ENCODE measurements around the gene TMEM255B.
"Not testable (repeated sequence)": the region's sequence is repeated elsewhere in the genome, so short reads cannot be mapped to it uniquely, and the experiment has no call there.

TMEM255B gene

GRCh38 chr13:113735194-113735593 is 23.8 kb upstream of the TMEM255B start:
- no peak for DNase-seq

- DNase-seq = no peak
Observed at GRCh38 chr13:113735750-113736149, 23.3 kb upstream of the TMEM255B start.

- no peak for DNase-seq
Observed at GRCh38 chr13:113736258-113736731, 22.7 kb upstream of the TMEM255B start.

GRCh38 chr13:113737803-113738202 is 21.2 kb upstream of the TMEM255B start:
- no peak for DNase-seq

- no peak for DNase-seq
Observed at GRCh38 chr13:113739527-113740285, 19.3 kb upstream of the TMEM255B start.

GRCh38 chr13:113740286-113740556 is 18.8 kb upstream of the TMEM255B start:
- DNase-seq = no peak

- no peak for DNase-seq
Observed at GRCh38 chr13:113740661-113741060, 18.4 kb upstream of the TMEM255B start.

GRCh38 chr13:113741191-113741668 is 17.8 kb upstream of the TMEM255B start:
- peak; percentile 57 for DNase-seq

- peak; percentile 83 for DNase-seq
Observed at GRCh38 chr13:113742000-113742441, 17.0 kb upstream of the TMEM255B start.

GRCh38 chr13:113742445-113743120 is 16.4 kb upstream of the TMEM255B start:
- DNase-seq = no peak

GRCh38 chr13:113743366-113744195 is 15.4 kb upstream of the TMEM255B start:
- DNase-seq = no peak

GRCh38 chr13:113744197-113745000 is 14.6 kb upstream of the TMEM255B start:
- no peak for DNase-seq

GRCh38 chr13:113745059-113745458 is 14.0 kb upstream of the TMEM255B start:
- DNase-seq = no peak

- DNase-seq = not testable (repeated sequence)
Observed at GRCh38 chr13:113745500-113746142, 13.4 kb upstream of the TMEM255B start.

GRCh38 chr13:113746143-113746525 is 12.9 kb upstream of the TMEM255B start:
- DNase-seq = no peak

- DNase-seq = no peak
Observed at GRCh38 chr13:113746671-113747070, 12.4 kb upstream of the TMEM255B start.

GRCh38 chr13:113747291-113747833 is 11.7 kb upstream of the TMEM255B start:
- DNase-seq = no peak

- DNase-seq = no peak
Observed at GRCh38 chr13:113748101-113748861, 10.7 kb upstream of the TMEM255B start.

- DNase-seq = no peak
Observed at GRCh38 chr13:113748862-113749451, 10.1 kb upstream of the TMEM255B start.

GRCh38 chr13:113749507-113749906 is 9.5 kb upstream of the TMEM255B start:
- DNase-seq = no peak

- no peak for DNase-seq
Observed at GRCh38 chr13:113749967-113750366, 9.1 kb upstream of the TMEM255B start.
